Lower leg skin (tissue), 3 donors: ENCODE results near the gene METTL1.

ENCODE experiments used
- POLR2A ChIP-seq, 2 donors: fragments of 450-650 bp; IDR thresholded peaks; one replicate each; pipeline ENCODE4 v1.6.1; 2016 to 2017; ENCODE audit warnings: antibody characterized with exemption in 2 of 2, mild to moderate bottlenecking in 1 of 2, moderate library complexity in 1 of 2
- TF ChIP-seq, protein P1 (sequence below), 3 donors: fragments of 450-650 bp; IDR thresholded peaks; one replicate each; pipeline ENCODE4 v1.5.1; 2016; ENCODE audit warnings: antibody characterized with exemption in 3 of 3, mild to moderate bottlenecking in 3 of 3, moderate library complexity in 2 of 3

GRCh38 chr12:57745485-57745881 is 26.4 kb downstream of the METTL1 start:
- TF ChIP-seq, protein P1, sequence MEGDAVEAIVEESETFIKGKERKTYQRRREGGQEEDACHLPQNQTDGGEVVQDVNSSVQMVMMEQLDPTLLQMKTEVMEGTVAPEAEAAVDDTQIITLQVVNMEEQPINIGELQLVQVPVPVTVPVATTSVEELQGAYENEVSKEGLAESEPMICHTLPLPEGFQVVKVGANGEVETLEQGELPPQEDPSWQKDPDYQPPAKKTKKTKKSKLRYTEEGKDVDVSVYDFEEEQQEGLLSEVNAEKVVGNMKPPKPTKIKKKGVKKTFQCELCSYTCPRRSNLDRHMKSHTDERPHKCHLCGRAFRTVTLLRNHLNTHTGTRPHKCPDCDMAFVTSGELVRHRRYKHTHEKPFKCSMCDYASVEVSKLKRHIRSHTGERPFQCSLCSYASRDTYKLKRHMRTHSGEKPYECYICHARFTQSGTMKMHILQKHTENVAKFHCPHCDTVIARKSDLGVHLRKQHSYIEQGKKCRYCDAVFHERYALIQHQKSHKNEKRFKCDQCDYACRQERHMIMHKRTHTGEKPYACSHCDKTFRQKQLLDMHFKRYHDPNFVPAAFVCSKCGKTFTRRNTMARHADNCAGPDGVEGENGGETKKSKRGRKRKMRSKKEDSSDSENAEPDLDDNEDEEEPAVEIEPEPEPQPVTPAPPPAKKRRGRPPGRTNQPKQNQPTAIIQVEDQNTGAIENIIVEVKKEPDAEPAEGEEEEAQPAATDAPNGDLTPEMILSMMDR (IDR thresholded peaks at IDR 0.05), result no peak
- no peak for TF ChIP-seq POLR2A (IDR thresholded peaks at IDR 0.05)
